ENCODE data around the gene ABL1. TPM values are rescaled to one million over a fixed set of nuclear protein-coding genes. Genes with fewer than 3 reads are reported as not detected.

The ABL1 gene
- total RNA-seq, 4 donors from 2014 or later: 22.1 to 51.7 (median 27.1) TPM

GRCh38 chr9:130919559-130920145 lies 84.6 kb downstream of the ABL1 start:
- intact Hi-C loops (cut with DNase I): no loop called here
- no peak for TF ChIP-seq POLR2A (IDR thresholded peaks at IDR 0.05)
- TF ChIP-seq, protein P1, sequence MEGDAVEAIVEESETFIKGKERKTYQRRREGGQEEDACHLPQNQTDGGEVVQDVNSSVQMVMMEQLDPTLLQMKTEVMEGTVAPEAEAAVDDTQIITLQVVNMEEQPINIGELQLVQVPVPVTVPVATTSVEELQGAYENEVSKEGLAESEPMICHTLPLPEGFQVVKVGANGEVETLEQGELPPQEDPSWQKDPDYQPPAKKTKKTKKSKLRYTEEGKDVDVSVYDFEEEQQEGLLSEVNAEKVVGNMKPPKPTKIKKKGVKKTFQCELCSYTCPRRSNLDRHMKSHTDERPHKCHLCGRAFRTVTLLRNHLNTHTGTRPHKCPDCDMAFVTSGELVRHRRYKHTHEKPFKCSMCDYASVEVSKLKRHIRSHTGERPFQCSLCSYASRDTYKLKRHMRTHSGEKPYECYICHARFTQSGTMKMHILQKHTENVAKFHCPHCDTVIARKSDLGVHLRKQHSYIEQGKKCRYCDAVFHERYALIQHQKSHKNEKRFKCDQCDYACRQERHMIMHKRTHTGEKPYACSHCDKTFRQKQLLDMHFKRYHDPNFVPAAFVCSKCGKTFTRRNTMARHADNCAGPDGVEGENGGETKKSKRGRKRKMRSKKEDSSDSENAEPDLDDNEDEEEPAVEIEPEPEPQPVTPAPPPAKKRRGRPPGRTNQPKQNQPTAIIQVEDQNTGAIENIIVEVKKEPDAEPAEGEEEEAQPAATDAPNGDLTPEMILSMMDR (IDR thresholded peaks at IDR 0.05): no peak
- Histone ChIP-seq H3K36me3 (no peaks in the 10 kb centered on the region), H3K4me1 (peaks cover 0 to 8% (median 0%) of the 10 kb centered on the region in 3 donors), H3K9me3 (no peaks in the 10 kb centered on the region), H3K4me3 (no peak overlapping the region), H3K27ac (no peak overlapping the region), H3K27me3 (peaks cover 0 to 96% (median 0%) of the 10 kb centered on the region in 4 donors)
- WGBS, 2 donors: 56 to 80% methylated on average over 1 to 7 of the region's 14 CpGs
- no peak for DNase-seq

GRCh38 chr9:130920233-130920632 lies 85.2 kb downstream of the ABL1 start:
- 80 to 86% methylated on average over 1 to 6 of the region's 8 CpGs for WGBS, 2 donors
- Histone ChIP-seq H3K4me3 (no peak overlapping the region), H3K36me3 (no peaks in the 10 kb centered on the region), H3K27ac (no peak overlapping the region), H3K9me3 (no peaks in the 10 kb centered on the region), H3K4me1 (peaks cover 0 to 8% (median 0%) of the 10 kb centered on the region in 3 donors), H3K27me3 (peaks cover 0 to 96% (median 0%) of the 10 kb centered on the region in 4 donors)
- no peak for DNase-seq
- intact Hi-C loops (cut with DNase I): no loop called here
- TF ChIP-seq POLR2A (IDR thresholded peaks at IDR 0.05): no peak
- TF ChIP-seq, protein P1 (IDR thresholded peaks at IDR 0.05): no peak

GRCh38 chr9:130920762-130921299 lies 85.8 kb downstream of the ABL1 start:
- Histone ChIP-seq H3K27me3 (peaks cover 0 to 98% (median 0%) of the 10 kb centered on the region in 4 donors), H3K9me3 (no peaks in the 10 kb centered on the region), H3K27ac (no peak overlapping the region), H3K4me1 (peaks cover 0 to 8% (median 0%) of the 10 kb centered on the region in 3 donors), H3K36me3 (no peaks in the 10 kb centered on the region), H3K4me3 (no peak overlapping the region)
- TF ChIP-seq POLR2A (IDR thresholded peaks at IDR 0.05): no peak
- TF ChIP-seq, protein P1 (IDR thresholded peaks at IDR 0.05): no peak
- intact Hi-C loops (cut with DNase I): no loop called here
- DNase-seq: no peak
- whole genome bisulfite sequencing, 2 donors: 37 to 72% methylated on average over 2 of the region's 14 CpGs

- intact Hi-C loops (cut with DNase I): no loop called here
Observed at GRCh38 chr9:130921300-130921988, 86.4 kb downstream of the ABL1 start.

More at GRCh38 chr9:130921300-130921988, 86.4 kb downstream of the ABL1 start:
- TF ChIP-seq, protein P1 (IDR thresholded peaks at IDR 0.05): no peak
- TF ChIP-seq POLR2A (IDR thresholded peaks at IDR 0.05): no peak
- Histone ChIP-seq H3K9me3 (no peaks in the 10 kb centered on the region), H3K27ac (no peak overlapping the region), H3K4me1 (peaks cover 0 to 8% (median 0%) of the 10 kb centered on the region in 3 donors), H3K36me3 (no peaks in the 10 kb centered on the region), H3K27me3 (peaks cover 0 to 98% (median 0%) of the 10 kb centered on the region in 4 donors), H3K4me3 (no peak overlapping the region)
- DNase-seq: no peak
- WGBS, 2 donors: 50 to 74% methylated on average over 18 to 20 of the region's 29 CpGs

Measured in esophagus squamous epithelium (tissue), 5 donors.